ENCODE data around the gene NECAP2. TPM values are rescaled to one million over a fixed set of nuclear protein-coding genes. Genes with fewer than 3 reads are reported as not detected.
A peak's percentile ranks its signal among the peaks of the same experiment; 100 is the strongest.

The NECAP2 gene
- total and polyA plus RNA-seq, 2 of the 4 experiments (the other 2 are of a cell fraction) = 80.5 to 85.1 TPM

DNA sequence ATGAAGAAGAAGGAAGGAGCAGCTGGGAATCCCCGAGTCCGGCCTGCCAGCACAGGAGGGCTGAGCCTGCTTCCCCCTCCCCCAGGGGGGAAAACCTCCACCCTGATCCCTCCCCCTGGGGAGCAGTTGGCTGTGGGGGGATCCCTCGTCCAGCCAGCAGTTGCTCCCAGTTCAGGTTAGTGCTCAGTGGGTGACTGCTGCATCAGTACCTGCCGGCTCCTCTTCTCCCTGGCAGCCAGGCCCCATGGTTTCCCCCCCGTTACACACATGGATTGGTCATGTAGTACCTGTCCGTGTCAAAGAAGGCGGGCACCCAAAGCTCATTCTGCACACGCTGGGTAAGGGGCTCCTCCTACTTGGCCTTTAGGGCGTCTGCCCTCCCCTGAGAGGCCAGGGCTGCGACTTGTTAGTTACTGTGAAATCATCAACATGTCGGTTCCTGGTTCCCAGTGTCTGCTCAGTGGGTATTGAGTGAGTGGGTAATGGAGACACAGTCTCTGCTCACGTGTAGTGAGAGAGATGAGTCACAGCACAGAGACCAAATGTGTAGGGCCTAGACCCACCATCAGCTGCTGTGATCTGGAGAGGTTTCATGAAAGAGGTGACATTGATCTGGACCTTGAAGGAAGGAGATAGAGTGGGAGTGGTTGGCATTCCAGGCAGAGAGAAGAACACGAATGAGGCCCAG is 11.5 kb downstream of the NECAP2 start:
- no peak overlapping the region for H3K23ac ChIP-seq (ENCODE audit: low read depth, low read length)
- H2BK20ac ChIP-seq (ENCODE audit: low read depth, low read length) = 0 out of 2 replicates have a peak overlapping the region, but pooled peaks have one; percentile 21
- H2AK5ac ChIP-seq (ENCODE audit: low read depth, low read length) = no peak overlapping the region
- no peak overlapping the region for H3K14ac ChIP-seq (replicated peaks; ENCODE audit: low read depth, low read length)
- no peak overlapping the region for H3K4me2 ChIP-seq (ENCODE audit: low read depth, low read length)
- H4K91ac ChIP-seq (ENCODE audit: insufficient read depth, low read depth, low read length) = no peak overlapping the region
- H3K36me3 ChIP-seq (ENCODE audit: control insufficient read depth, insufficient read depth, low read length) = peaks cover 70% of the 10 kb centered on the region
- in situ Hi-C loops (cut with MboI; ENCODE audit: low sequenced_read_pairs) (no loop called here), dilution Hi-C loops (cut with HindIII; ENCODE audit: low sequenced_read_pairs, unreplicated experiment) (no loop called here), intact Hi-C loops (cut with micrococcal nuclease) (no loop called here)
- BruUV-seq (replicated peaks) = no TSS peak
- H2BK15ac ChIP-seq (ENCODE audit: low read depth, low read length) = no peak overlapping the region
- ATAC-seq (ENCODE audit: low read depth) = no peak
- no peak overlapping the region for H4K8ac ChIP-seq (ENCODE audit: low read depth in 2 of 2, low read length in 2 of 2)
- H3K56ac ChIP-seq (ENCODE audit: extremely low read depth, insufficient read depth, low read length) = no peak overlapping the region
- H3K79me1 ChIP-seq (ENCODE audit: low read depth in 1 of 2, low read length in 2 of 2) = peaks cover 31 to 77% of the 10 kb centered on the region in 2 experiments
- H2AK9ac ChIP-seq (replicated peaks; ENCODE audit: low read depth, low read length, poor library complexity) = no peak overlapping the region
- H2BK120ac ChIP-seq (ENCODE audit: low read depth, low read length) = no peak overlapping the region
- H3K27me3 ChIP-seq (ENCODE audit: control insufficient read depth, insufficient read depth, low read length) = no peaks in the 10 kb centered on the region
- 91% methylated on average over 10 of the region's 13 CpGs; no CpG with 5 or more reads in 1 of the 2 experiments for WGBS, 2 experiments (ENCODE audit: extremely low coverage in 2 of 2, insufficient read length in 1 of 2)
- no peak overlapping the region for H3K4ac ChIP-seq (ENCODE audit: low read depth, low read length)
- H3K9me3 ChIP-seq (ENCODE audit: control insufficient read depth, insufficient read depth, low read length) = no peaks in the 10 kb centered on the region
- CTCF ChIA-PET = interaction anchor here (0.6 kb wide), 1 partner anchor 79 kb away, joined by 3 read pairs; no protein-coding TSS in a partner anchor
- no peaks in the 10 kb centered on the region for H3K4me1 ChIP-seq (ENCODE audit: control insufficient read depth, insufficient read depth, low read length)
- no peak overlapping the region for H3K9ac ChIP-seq (ENCODE audit: low read depth, low read length)
- no peak overlapping the region for H3K27ac ChIP-seq (ENCODE audit: insufficient read depth, low read length)
- H3K4me3 ChIP-seq (ENCODE audit: insufficient read depth, low read depth, low read length) = no peak overlapping the region
- H4K5ac ChIP-seq (ENCODE audit: low read depth, low read length) = no peak overlapping the region
- no peak for DNase-seq
- H2AFZ ChIP-seq (replicated peaks; ENCODE audit: low read length, poor library complexity) = peak overlapping the region; percentile 49
- TF ChIP-seq NFE2L2 (IDR thresholded peaks at IDR 0.05; ENCODE audit: low read depth, low read length) = no peak
- TF ChIP-seq SMC3 (IDR thresholded peaks at IDR 0.05; ENCODE audit: low read depth, low read length) = no peak
- TF ChIP-seq, protein P1, sequence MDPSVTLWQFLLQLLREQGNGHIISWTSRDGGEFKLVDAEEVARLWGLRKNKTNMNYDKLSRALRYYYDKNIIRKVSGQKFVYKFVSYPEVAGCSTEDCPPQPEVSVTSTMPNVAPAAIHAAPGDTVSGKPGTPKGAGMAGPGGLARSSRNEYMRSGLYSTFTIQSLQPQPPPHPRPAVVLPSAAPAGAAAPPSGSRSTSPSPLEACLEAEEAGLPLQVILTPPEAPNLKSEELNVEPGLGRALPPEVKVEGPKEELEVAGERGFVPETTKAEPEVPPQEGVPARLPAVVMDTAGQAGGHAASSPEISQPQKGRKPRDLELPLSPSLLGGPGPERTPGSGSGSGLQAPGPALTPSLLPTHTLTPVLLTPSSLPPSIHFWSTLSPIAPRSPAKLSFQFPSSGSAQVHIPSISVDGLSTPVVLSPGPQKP (IDR thresholded peaks at IDR 0.05; ENCODE audit: borderline replicate concordance, low read depth, low read length) = no peak
- no peak for TF ChIP-seq RFX5 (IDR thresholded peaks at IDR 0.05; ENCODE audit: low read depth, low read length)
- no peak for TF ChIP-seq POLR2A (IDR thresholded peaks at IDR 0.05; ENCODE audit: low read depth, low read length)
- TF ChIP-seq FOS (IDR thresholded peaks at IDR 0.05; ENCODE audit: low read depth, low read length) = no peak
- TF ChIP-seq, protein P2, sequence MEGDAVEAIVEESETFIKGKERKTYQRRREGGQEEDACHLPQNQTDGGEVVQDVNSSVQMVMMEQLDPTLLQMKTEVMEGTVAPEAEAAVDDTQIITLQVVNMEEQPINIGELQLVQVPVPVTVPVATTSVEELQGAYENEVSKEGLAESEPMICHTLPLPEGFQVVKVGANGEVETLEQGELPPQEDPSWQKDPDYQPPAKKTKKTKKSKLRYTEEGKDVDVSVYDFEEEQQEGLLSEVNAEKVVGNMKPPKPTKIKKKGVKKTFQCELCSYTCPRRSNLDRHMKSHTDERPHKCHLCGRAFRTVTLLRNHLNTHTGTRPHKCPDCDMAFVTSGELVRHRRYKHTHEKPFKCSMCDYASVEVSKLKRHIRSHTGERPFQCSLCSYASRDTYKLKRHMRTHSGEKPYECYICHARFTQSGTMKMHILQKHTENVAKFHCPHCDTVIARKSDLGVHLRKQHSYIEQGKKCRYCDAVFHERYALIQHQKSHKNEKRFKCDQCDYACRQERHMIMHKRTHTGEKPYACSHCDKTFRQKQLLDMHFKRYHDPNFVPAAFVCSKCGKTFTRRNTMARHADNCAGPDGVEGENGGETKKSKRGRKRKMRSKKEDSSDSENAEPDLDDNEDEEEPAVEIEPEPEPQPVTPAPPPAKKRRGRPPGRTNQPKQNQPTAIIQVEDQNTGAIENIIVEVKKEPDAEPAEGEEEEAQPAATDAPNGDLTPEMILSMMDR (conservative IDR thresholded peaks at IDR 0.05; ENCODE audit: low read depth, low read length) = no peak
- no peak for TF ChIP-seq MAZ (IDR thresholded peaks at IDR 0.05; ENCODE audit: borderline replicate concordance, low read depth, low read length)
- no peak for TF ChIP-seq RAD21 (IDR thresholded peaks at IDR 0.05; ENCODE audit: low read length)
- H3K9me1 ChIP-seq (ENCODE audit: insufficient read depth, low read length) = peaks cover 4% of the 10 kb centered on the region
- H2BK5ac ChIP-seq (ENCODE audit: low read depth, low read length, poor library complexity, severe bottlenecking) = no peak overlapping the region
- H3K18ac ChIP-seq (ENCODE audit: low read depth, low read length) = no peak overlapping the region
- POLR2A ChIA-PET (ENCODE audit: unreplicated experiment) = interaction anchor here (0.6 kb wide), 1 partner anchor 132 kb away, joined by 4 read pairs; no protein-coding TSS in a partner anchor
- H4K20me1 ChIP-seq (ENCODE audit: insufficient read depth, low read length) = peaks cover 44% of the 10 kb centered on the region
